Upper lobe of left lung (tissue), 4 donors: ENCODE measurements around the gene CLK2.

Experiments
- CTCF ChIP-seq, 6 experiments: fragments of 450-650 bp in 4 of 6; fragments of 200-600 bp in 2 of 6; sonication (generic) in 2 of 6; IDR thresholded peaks; one replicate each; pipeline ENCODE4 v1.5.1; 2016 to 2019; ENCODE audit warnings: antibody characterized with exemption in 6 of 6
- POLR2AphosphoS5 ChIP-seq, 2 donors: sonication (generic); formaldehyde crosslinking; IDR thresholded peaks; one replicate each; pipeline ENCODE4 v1.5.1; 2017; ENCODE audit warnings: antibody characterized with exemption in 2 of 2

- TF ChIP-seq POLR2AphosphoS5 (IDR thresholded peaks at IDR 0.05) (no peak), CTCF (IDR thresholded peaks at IDR 0.05) (no peak)
Observed at GRCh38 chr1:155247667-155248553, 25.4 kb downstream of the CLK2 start.
